SKM-1 treated with dmso at 0.1 percent for 144 hours (cell line): ENCODE results near the gene SPACA4.

Experiments used
- DNase-seq: peaks from one replicate; lab custom pipeline; 2025; ENCODE audit not compliant: unreplicated experiment; lab: John Stamatoyannopoulos, UW

Gene SPACA4

DNA sequence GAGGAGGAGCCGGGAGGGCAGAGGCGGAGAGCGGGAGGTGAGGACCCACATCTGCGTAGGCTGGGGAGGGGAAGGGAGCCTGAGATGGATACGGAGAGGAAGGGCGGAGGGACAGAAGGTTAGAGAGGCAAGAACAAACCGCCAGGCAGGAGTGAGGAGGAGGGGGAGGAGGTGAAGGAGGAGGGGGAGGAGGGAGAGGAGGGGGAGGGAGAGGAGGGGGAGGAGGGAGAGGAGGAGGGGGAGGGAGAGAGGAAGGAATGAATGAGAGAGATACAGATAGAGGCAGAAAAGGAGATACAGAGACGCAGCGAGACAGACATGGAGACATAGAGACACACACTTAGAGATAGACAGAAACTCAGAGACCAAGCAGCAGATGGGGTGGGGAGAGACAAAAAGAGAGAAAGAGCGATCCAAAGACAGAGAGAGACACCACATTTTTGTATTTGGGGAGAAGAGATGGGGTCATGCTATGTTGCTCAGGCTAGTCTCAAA, 40.2 kb downstream of the SPACA4 start:
- DNase-seq = no peak

DNA sequence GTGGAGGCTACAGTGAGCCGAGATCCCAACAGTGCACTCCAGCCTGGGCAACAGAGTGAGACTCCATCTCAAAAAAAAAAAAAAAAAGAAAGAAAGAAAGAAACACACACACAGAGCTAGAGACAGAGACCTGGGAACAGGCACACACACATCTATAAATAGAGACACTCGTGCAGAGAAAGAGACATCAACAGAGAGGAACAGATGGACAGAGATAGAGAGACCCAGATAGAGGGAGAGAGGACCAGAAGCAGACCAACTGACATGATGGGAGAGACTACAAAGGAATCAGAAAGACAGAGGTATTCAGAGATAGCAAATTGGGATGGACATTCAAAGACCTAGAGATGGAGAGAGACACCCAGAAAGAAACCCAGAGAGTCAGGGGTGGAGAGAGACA, 41.6 kb downstream of the SPACA4 start:
- DNase-seq = no peak

DNA sequence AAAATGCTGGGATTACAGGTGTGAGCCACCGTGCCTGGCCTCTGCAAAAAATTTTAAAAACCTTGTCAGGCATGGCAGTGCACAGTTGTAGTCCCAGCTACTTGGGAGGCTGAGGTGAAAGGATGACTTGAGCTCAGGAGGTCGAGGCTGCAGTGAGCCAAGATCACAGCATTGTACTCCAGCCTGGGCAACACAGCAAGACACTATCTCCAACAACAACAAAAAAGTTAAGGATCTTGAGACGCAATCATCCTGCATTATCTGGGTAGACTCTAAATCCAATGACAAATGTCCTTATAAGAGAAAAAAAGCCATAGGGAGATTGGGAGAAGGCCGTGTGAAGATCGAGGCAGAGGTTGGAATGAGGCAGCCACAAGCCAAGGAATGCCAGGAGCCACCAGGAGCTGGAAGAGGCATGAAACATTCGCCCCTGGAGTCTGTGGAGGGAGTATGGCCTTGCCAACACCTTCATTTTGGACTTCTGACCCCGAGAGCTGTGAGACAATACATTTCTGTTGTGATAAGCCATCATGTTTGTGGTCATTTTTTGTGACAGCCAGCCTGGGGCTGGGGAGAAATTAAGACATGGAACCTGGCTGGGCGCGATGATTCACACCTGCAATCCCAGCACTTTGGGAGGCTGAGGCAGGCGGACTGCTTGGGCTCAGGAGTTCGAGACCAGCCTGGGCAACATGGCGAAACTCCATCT, 44.6 kb downstream of the SPACA4 start:
- no peak for DNase-seq

DNA sequence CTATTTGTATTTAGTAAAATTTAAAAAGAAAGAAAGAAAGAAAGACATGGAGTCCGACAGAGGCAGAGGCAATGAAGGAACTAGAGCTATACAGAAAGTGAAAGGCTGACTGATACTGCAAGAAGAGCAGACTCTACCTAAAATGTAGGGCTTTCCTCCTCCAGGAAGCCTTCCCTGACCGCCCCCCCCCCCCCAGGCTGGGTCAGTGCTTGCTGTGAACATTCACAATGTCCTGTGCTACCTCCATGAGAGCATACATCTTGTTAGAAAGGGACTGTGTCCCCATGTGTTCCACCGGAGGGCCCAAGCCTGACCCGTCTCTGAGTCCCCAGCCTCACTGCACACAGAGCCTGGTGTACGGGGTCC, 45.1 kb downstream of the SPACA4 start:
- no peak for DNase-seq

DNA sequence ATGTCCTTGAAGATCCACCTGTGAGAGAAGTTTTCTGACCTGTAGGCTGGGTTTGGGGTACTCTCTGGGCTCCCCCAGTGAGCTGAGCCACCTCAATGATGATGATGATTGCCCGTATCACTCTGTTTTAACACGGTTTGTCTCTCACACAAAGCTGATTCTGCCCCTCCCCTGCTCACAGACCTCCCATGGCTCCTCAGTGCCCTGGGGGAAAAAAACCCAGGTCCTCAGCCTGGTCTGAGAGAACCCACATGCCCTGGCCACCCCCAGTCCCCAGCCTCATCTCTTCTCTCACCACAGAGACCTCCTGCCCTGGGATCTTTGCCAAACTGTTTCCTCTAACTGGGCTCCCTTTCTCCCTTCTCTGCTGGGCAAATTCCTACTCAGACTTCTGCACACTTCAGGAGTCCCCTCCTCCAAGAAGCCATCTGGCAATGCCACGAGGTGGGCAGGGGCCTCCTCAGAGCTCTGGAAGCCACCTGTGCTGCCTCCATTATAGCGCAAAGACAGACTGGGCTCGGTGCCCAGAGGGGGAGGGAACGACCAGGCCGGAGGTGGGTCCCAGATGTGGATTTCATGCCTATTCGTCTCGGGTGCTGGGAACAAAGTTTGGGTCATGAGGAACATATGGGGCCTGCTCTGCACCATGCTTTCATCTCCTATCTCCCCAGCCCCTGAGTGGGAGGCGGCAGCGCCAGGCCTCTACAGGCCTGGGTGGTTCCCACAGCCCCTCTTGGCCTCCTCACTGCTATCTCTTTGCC, 47.9 kb downstream of the SPACA4 start:
- no peak for DNase-seq

DNA sequence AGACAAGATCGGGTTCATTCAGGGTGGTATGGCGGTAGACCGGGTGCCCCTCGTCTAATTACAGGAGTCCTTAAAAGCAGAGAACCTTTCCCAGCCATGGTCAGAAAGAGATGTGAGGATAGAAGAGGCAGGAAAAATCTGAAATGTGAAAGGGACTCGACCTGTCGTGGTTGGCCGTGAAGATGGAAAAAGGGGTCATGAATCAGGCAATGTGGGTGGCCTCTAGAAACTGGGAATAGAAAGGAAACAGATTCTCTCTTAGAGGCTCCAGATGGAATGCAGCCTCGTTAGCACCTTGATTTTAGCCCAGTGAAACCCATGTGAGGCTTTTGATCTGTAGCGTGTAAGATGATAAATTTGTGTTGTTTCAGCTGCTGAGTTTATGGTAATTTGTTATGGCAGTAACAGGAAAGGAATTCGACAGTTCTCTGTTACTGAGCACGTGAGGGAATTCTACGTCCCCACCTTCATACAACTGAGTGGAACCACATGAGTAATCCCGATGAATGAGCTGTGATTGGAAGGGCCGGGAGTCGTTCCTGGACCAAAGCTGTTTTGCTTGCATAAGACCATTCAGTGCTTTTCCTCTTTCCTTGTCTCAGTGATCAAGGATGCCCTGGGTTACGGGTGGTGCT, 50.4 kb downstream of the SPACA4 start:
- DNase-seq = no peak
